ENCODE results near the gene NLGN1.

DNA sequence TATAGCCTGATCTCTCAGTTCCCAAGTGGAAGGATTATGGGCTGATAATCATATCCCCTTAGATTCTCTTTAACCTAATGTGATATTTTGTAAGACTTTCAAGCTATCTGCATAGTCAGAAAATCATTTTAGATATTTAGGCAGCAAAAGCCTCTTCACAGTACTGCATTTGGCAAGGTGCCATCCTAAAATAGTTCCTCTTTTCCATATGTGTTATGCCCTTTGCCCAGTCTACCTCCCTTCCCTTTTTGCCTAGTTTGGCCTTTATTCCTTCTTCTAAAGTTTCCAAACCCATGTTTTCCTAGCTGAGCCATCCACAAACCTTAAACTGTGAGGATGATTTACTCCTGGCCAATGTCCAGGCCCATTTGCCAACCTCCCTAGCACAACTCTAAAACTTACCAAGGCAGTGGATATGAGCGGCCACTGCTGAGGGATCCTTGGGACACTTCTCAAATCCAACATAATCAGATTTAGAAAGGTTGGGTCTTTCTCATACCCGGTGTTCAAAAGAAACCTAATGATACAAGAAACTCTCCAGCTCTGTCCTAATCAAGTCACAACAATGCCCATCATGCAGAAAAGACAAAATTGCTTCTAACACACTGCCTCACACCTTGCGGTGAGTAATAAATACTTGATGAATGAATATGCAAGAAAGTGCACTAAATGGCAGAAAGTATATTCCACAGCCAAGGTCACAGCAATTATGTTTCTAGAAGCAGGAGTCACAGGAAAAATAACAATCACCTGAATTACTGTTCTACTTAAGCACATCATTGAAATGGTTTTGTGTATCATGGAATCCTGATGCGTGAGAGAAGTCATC, 493.9 kb downstream of the NLGN1 start:
- TF ChIP-seq SIN3A (IDR thresholded peaks at IDR 0.05; ENCODE audit: borderline replicate concordance, insufficient read depth, low read length) (no peak), POLR2AphosphoS5 (IDR thresholded peaks at IDR 0.05; ENCODE audit: low read depth, low read length) (no peak), TAF1 (IDR thresholded peaks at IDR 0.05; ENCODE audit: borderline replicate concordance, insufficient read depth, low read length) (no peak), FOXP2 (optimal IDR thresholded peaks at IDR 0.05; ENCODE audit: borderline replicate concordance, extremely low read depth, extremely low read length, insufficient read depth) (no peak)
- TF ChIP-seq, protein P1, sequence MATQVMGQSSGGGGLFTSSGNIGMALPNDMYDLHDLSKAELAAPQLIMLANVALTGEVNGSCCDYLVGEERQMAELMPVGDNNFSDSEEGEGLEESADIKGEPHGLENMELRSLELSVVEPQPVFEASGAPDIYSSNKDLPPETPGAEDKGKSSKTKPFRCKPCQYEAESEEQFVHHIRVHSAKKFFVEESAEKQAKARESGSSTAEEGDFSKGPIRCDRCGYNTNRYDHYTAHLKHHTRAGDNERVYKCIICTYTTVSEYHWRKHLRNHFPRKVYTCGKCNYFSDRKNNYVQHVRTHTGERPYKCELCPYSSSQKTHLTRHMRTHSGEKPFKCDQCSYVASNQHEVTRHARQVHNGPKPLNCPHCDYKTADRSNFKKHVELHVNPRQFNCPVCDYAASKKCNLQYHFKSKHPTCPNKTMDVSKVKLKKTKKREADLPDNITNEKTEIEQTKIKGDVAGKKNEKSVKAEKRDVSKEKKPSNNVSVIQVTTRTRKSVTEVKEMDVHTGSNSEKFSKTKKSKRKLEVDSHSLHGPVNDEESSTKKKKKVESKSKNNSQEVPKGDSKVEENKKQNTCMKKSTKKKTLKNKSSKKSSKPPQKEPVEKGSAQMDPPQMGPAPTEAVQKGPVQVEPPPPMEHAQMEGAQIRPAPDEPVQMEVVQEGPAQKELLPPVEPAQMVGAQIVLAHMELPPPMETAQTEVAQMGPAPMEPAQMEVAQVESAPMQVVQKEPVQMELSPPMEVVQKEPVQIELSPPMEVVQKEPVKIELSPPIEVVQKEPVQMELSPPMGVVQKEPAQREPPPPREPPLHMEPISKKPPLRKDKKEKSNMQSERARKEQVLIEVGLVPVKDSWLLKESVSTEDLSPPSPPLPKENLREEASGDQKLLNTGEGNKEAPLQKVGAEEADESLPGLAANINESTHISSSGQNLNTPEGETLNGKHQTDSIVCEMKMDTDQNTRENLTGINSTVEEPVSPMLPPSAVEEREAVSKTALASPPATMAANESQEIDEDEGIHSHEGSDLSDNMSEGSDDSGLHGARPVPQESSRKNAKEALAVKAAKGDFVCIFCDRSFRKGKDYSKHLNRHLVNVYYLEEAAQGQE (IDR thresholded peaks at IDR 0.05; ENCODE audit: insufficient read depth in 1 of 2, low read depth in 2 of 2, low read length in 2 of 2): no peak
